Measurements from ENCODE around the gene ZDHHC8.

GRCh38 chr22:20125201-20126174, 6.1 kb upstream of the ZDHHC8 start:
- TF ChIP-seq CTCF (IDR thresholded peaks at IDR 0.05; ENCODE audit: low read length): no peak
- TF ChIP-seq EZH2 (IDR thresholded peaks at IDR 0.05; ENCODE audit: borderline replicate concordance, low read length): no peak
